Peyer's patch (tissue), 4 donors: ENCODE data around the gene PAPOLB. TPM values are rescaled to one million over a fixed set of nuclear protein-coding genes. Genes with fewer than 3 reads are reported as not detected.

Experiments used
- DNase-seq, 3 donors: peaks; one replicate each; pipeline ENCODE4 v3.0.0-alpha.2; 2017 to 2019
- H3K27ac ChIP-seq, 4 donors: fragments of 200-600 bp; sonication (generic); one replicate each; pipeline ENCODE4 v1.5.1; 2016 to 2019
- H3K27me3 ChIP-seq, 2 donors: fragments of 200-600 bp; sonication (generic); one replicate each; pipeline ENCODE4 v1.5.1; 2019
- H3K36me3 ChIP-seq, 3 donors: fragments of 200-600 bp; sonication (generic); one replicate each; pipeline ENCODE4 v1.5.1; 2016 to 2019
- H3K4me1 ChIP-seq, 4 donors: fragments of 200-600 bp; sonication (generic); one replicate each; pipeline ENCODE4 v1.5.1; 2016 to 2019
- H3K4me3 ChIP-seq, 4 donors: fragments of 200-600 bp; sonication (generic); 1 replicate in 3 of 4; 2 replicates in 1 of 4; pipeline ENCODE4 v1.5.1; 2016 to 2019; ENCODE audit warnings: mild to moderate bottlenecking in 1 of 4
- H3K9me3 ChIP-seq, 4 donors: fragments of 200-600 bp; sonication (generic); one replicate each; pipeline ENCODE4 v1.5.1; 2016 to 2019; ENCODE audit warnings: mild to moderate bottlenecking in 1 of 4
- CTCF ChIP-seq, 6 experiments: fragments of 450-650 bp in 4 of 6; fragments of 200-600 bp in 2 of 6; sonication (generic) in 1 of 6; IDR thresholded peaks; one replicate each; pipeline ENCODE4 v1.5.1; 2017 to 2019; ENCODE audit warnings: antibody characterized with exemption in 6 of 6, mild to moderate bottlenecking in 3 of 6, moderate library complexity in 1 of 6
- POLR2A ChIP-seq, 2 donors: fragments of 450-650 bp; IDR thresholded peaks; one replicate each; pipeline ENCODE4 v1.5.1; 2017; ENCODE audit warnings: antibody characterized with exemption in 2 of 2, mild to moderate bottlenecking in 2 of 2, moderate library complexity in 2 of 2
- total RNA-seq, 4 donors: library from RNA; depleted of rRNA; stranded (reverse); fragments of >200 nt; gene quantifications; one replicate each; pipeline ENCODE4 v1.1.0, GENCODE V29; 2016

PAPOLB gene
- total RNA-seq, 4 donors from 2014 or later, result not detected

- peak; percentile 32 to 65 (median 62) for DNase-seq
- no peaks in the 10 kb centered on the region for H3K27me3 ChIP-seq
- no peak overlapping the region for H3K27ac ChIP-seq
- H3K9me3 ChIP-seq, result no peaks in the 10 kb centered on the region
- no peak overlapping the region for H3K4me3 ChIP-seq
- no peaks in the 10 kb centered on the region for H3K4me1 ChIP-seq
- TF ChIP-seq CTCF (IDR thresholded peaks at IDR 0.05), result peak in 4 of 6 experiments; percentile 42 to 80 (median 62)
- TF ChIP-seq POLR2A (IDR thresholded peaks at IDR 0.05), result no peak
- no peaks in the 10 kb centered on the region for H3K36me3 ChIP-seq
Measured at GRCh38 chr7:4830176-4830575, 31.7 kb downstream of the PAPOLB start.

- Histone ChIP-seq H3K36me3 (no peaks in the 10 kb centered on the region), H3K27me3 (no peaks in the 10 kb centered on the region), H3K9me3 (no peaks in the 10 kb centered on the region), H3K27ac (no peak overlapping the region), H3K4me1 (no peaks in the 10 kb centered on the region), H3K4me3 (no peak overlapping the region)
- DNase-seq, result peak in 1 of 3 donors; percentile 38
- no peak for TF ChIP-seq POLR2A (IDR thresholded peaks at IDR 0.05)
- no peak for TF ChIP-seq CTCF (IDR thresholded peaks at IDR 0.05)
Measured at GRCh38 chr7:4828720-4829383, 33.0 kb downstream of the PAPOLB start.

GRCh38 chr7:4825081-4825480 lies 36.7 kb downstream of the PAPOLB start:
- TF ChIP-seq CTCF (IDR thresholded peaks at IDR 0.05), result no peak
- no peak for TF ChIP-seq POLR2A (IDR thresholded peaks at IDR 0.05)
- no peaks in the 10 kb centered on the region for H3K4me1 ChIP-seq
- no peaks in the 10 kb centered on the region for H3K9me3 ChIP-seq
- DNase-seq, result peak in 1 of 3 donors; percentile 26
- no peak overlapping the region for H3K4me3 ChIP-seq
- H3K36me3 ChIP-seq, result no peaks in the 10 kb centered on the region
- no peak overlapping the region for H3K27ac ChIP-seq
- no peaks in the 10 kb centered on the region for H3K27me3 ChIP-seq

GRCh38 chr7:4824120-4824775 lies 37.6 kb downstream of the PAPOLB start:
- Histone ChIP-seq H3K27me3 (no peaks in the 10 kb centered on the region), H3K4me1 (no peaks in the 10 kb centered on the region), H3K36me3 (no peaks in the 10 kb centered on the region), H3K4me3 (no peak overlapping the region), H3K27ac (no peak overlapping the region), H3K9me3 (no peaks in the 10 kb centered on the region)
- TF ChIP-seq POLR2A (IDR thresholded peaks at IDR 0.05), result no peak
- TF ChIP-seq CTCF (IDR thresholded peaks at IDR 0.05), result no peak
- DNase-seq, result peak in 1 of 3 donors; percentile 26

GRCh38 chr7:4823441-4824119 lies 38.2 kb downstream of the PAPOLB start:
- H3K36me3 ChIP-seq, result no peaks in the 10 kb centered on the region

More at GRCh38 chr7:4823441-4824119, 38.2 kb downstream of the PAPOLB start:
- no peaks in the 10 kb centered on the region for H3K4me1 ChIP-seq
- no peaks in the 10 kb centered on the region for H3K9me3 ChIP-seq
- no peak for TF ChIP-seq CTCF (IDR thresholded peaks at IDR 0.05)
- TF ChIP-seq POLR2A (IDR thresholded peaks at IDR 0.05), result no peak
- H3K27me3 ChIP-seq, result no peaks in the 10 kb centered on the region
- no peak overlapping the region for H3K27ac ChIP-seq
- no peak overlapping the region for H3K4me3 ChIP-seq
- DNase-seq, result peak in 1 of 3 donors; percentile 14
